GM18508 (cell line): ENCODE data around the gene NT5C.

ENCODE experiments used
- ATAC-seq: cut with Tn5 transposase; IDR thresholded peaks from one replicate; pipeline ENCODE4 v1.9.1; 2021; ENCODE audit warnings: moderate number of reproducible peaks; ENCODE audit not compliant: insufficient read depth, unreplicated experiment

The NT5C gene

GRCh38 chr17:75097865-75098264, 33.7 kb downstream of the NT5C start:
- no peak for ATAC-seq

GRCh38 chr17:75096082-75096625, 35.4 kb downstream of the NT5C start:
- no peak for ATAC-seq

GRCh38 chr17:75094871-75095399, 36.6 kb downstream of the NT5C start:
- no peak for ATAC-seq

GRCh38 chr17:75093548-75094158, 37.9 kb downstream of the NT5C start:
- ATAC-seq: no peak

GRCh38 chr17:75091855-75092327, 39.7 kb downstream of the NT5C start:
- ATAC-seq: no peak

- ATAC-seq: no peak
These were observed 40.4 kb downstream of the NT5C start for GRCh38 chr17:75090871-75091854.

- ATAC-seq: no peak
These were observed 42.8 kb downstream of the NT5C start for GRCh38 chr17:75088465-75089417.

- no peak for ATAC-seq
These were observed 43.7 kb downstream of the NT5C start, which contains the start of gene SLC16A5 for GRCh38 chr17:75087558-75088453. TSS of gene SLC16A5 (plus strand) at chr17:75087954. CDS start at chr17:75093637, 5,683 bp downstream.

GRCh38 chr17:75087182-75087557, 44.4 kb downstream of the NT5C start:
- ATAC-seq: no peak

- ATAC-seq: no peak
These were observed 44.9 kb downstream of the NT5C start for GRCh38 chr17:75086496-75087181.

- ATAC-seq: no peak
These were observed 47.4 kb downstream of the NT5C start for GRCh38 chr17:75084039-75084660.

GRCh38 chr17:75082683-75083082, 48.9 kb downstream of the NT5C start:
- no peak for ATAC-seq

- ATAC-seq: no peak
These were observed 49.7 kb downstream of the NT5C start for GRCh38 chr17:75081611-75082540.
